Measurements from ENCODE around the gene PARVG.

Gene PARVG

GRCh38 chr22:44154436-44154942 lies 26.2 kb upstream of the PARVG start:
- no peak for DNase-seq (ENCODE audit: low read depth)

- no peak for DNase-seq (ENCODE audit: low read depth)
Observed at GRCh38 chr22:44155115-44155514, 25.6 kb upstream of the PARVG start.

GRCh38 chr22:44157916-44158618 lies 22.7 kb upstream of the PARVG start:
- DNase-seq (ENCODE audit: low read depth) = no peak

GRCh38 chr22:44158816-44159215 lies 21.9 kb upstream of the PARVG start:
- no peak for DNase-seq (ENCODE audit: low read depth)

GRCh38 chr22:44159221-44159620 lies 21.5 kb upstream of the PARVG start:
- DNase-seq (ENCODE audit: low read depth) = no peak

- no peak for DNase-seq (ENCODE audit: low read depth)
Observed at GRCh38 chr22:44159811-44160210, 20.9 kb upstream of the PARVG start.

GRCh38 chr22:44160421-44160820 lies 20.3 kb upstream of the PARVG start:
- DNase-seq (ENCODE audit: low read depth) = no peak

GRCh38 chr22:44161673-44162072 lies 19.1 kb upstream of the PARVG start:
- DNase-seq (ENCODE audit: low read depth) = no peak

- DNase-seq (ENCODE audit: low read depth) = no peak
Observed at GRCh38 chr22:44162960-44163359, 17.8 kb upstream of the PARVG start.

GRCh38 chr22:44163536-44163935 lies 17.2 kb upstream of the PARVG start:
- no peak for DNase-seq (ENCODE audit: low read depth)

- DNase-seq (ENCODE audit: low read depth) = no peak
Observed at GRCh38 chr22:44164031-44164430, 16.7 kb upstream of the PARVG start.

GRCh38 chr22:44165286-44165874 lies 15.3 kb upstream of the PARVG start:
- no peak for DNase-seq (ENCODE audit: low read depth)

- no peak for DNase-seq (ENCODE audit: low read depth)
Observed at GRCh38 chr22:44166498-44167276, 14.0 kb upstream of the PARVG start.

GRCh38 chr22:44167501-44167900 lies 13.2 kb upstream of the PARVG start:
- DNase-seq (ENCODE audit: low read depth) = no peak

- no peak for DNase-seq (ENCODE audit: low read depth)
Observed at GRCh38 chr22:44168206-44168605, 12.5 kb upstream of the PARVG start.

- DNase-seq (ENCODE audit: low read depth) = no peak
Observed at GRCh38 chr22:44170470-44170869, 10.3 kb upstream of the PARVG start.

- DNase-seq (ENCODE audit: low read depth) = no peak
Observed at GRCh38 chr22:44171561-44171960, 9.2 kb upstream of the PARVG start.

GRCh38 chr22:44172370-44173108 lies 8.2 kb upstream of the PARVG start:
- no peak for DNase-seq (ENCODE audit: low read depth)

GRCh38 chr22:44173154-44173553 lies 7.6 kb upstream of the PARVG start:
- DNase-seq (ENCODE audit: low read depth) = no peak

GRCh38 chr22:44175676-44176075 lies 5.0 kb upstream of the PARVG start:
- no peak for DNase-seq (ENCODE audit: low read depth)

GRCh38 chr22:44179196-44179988 lies 1.3 kb upstream of the PARVG start:
- DNase-seq (ENCODE audit: low read depth) = no peak

Data from activated T-cell treated with anti-CD3 and anti-CD28 coated beads for 1 hour (primary cell).